Activated CD4-positive, CD25-positive, alpha-beta regulatory T cell treated with anti-CD3 and anti-CD28 coated beads, Interleukin-2, amount 50 U/mL, for 16 hours (primary cell): ENCODE results near the gene EPB41L2.

Source experiments
- DNase-seq: peaks from one replicate; pipeline ENCODE4 v3.0.0-alpha.2; 2020; ENCODE audit warnings: low read depth, low spot score

The EPB41L2 gene

DNA sequence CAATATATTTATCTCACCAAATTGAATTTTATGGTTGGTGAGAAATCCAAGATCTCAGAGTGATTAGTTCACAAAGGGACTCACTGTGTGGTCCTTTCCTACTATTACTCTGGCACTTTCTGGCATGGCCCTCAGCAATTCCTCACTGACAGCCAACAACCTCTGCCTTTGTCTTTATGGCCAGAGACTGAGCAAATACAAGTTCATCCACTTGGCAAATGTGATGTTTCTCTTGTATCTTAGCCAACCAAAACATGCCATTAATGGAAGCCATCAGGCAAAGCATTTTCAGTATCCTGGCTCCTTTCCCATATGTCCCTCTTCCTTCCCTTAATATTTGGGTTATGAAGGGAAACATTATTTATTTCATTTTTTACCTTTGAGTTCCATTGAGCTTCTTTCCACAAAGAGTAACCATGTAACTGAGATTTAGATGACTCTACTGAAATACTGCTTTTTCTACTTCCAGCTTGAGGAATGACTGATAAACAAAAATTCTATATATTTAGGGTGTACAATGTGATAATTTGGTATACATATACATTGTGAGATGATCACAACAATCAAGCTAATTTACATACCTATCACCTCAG, 266.6 kb downstream of the EPB41L2 start:
- no peak for DNase-seq

DNA sequence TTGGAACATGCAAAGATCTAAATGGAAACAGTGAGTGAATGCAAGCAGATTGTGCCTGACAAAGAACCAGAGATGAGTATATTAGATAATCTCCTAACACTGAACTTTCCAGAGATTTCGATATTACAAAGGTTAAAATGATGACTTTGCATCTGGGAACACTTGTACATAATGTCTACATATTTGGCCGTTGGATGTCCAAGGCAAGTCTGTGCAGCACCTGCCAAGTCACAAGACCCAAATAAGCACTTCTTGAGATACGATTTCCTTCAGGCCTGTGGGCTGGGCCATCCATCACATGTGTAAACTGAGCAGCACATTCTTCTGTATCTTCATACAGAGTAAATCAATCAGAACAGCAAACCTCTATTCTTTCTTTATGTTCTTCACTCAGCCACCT, 268.3 kb downstream of the EPB41L2 start:
- no peak for DNase-seq

DNA sequence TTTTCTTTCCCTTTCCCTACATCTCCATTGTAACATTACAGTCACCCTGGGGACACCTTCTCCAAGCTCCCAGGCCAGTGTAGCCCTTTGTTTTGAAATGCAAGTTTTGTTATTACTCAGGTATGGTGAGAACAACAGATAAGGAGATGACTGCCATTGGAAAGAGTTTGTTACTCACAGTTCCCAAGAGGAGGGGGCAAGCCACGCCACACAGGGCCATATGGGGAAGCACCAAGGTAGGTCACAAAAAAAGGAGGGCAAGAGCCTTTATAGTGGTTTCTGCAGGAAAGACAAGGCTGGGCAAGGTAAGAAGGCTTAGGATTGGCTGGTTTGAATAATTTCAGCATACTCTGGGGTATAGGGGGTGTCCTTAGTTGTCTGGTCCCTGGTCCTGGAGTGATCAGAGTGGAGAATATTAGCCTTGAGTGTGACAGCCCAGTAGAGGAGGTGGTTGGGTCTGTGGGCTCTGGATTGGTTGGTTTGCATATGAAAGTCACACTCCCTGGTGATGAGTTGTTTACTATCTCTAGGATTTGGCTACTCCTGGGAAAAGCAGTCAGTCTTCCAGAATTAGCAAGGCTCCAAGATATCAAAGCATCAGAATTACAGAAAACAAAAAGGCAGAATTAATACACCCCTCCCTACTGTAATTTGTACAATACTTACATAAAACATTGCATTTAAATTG, 268.9 kb downstream of the EPB41L2 start:
- DNase-seq = no peak
